Retinal pigment epithelial cell (primary cell): ENCODE results near the gene GAREM1.

Experiments
- DNase-seq: peaks from one replicate; pipeline ENCODE4 v3.0.0-alpha.2; 2010; ENCODE audit warnings: low read depth
- H3K4me3 ChIP-seq: 2 replicates; pipeline ENCODE4 v1.5.1; 2011; ENCODE audit warnings: mild to moderate bottlenecking, low read length, control low read depth, moderate library complexity
- CTCF ChIP-seq: conservative IDR thresholded peaks from 2 replicates; pipeline ENCODE4 v1.5.1; 2011; ENCODE audit warnings: low read depth, low read length, control low read depth, inconsistent platforms

Gene GAREM1

GRCh38 chr18:32381761-32382160, 88.9 kb downstream of the GAREM1 start:
- no peak for TF ChIP-seq CTCF
- DNase-seq, result no peak
- no peak overlapping the region for H3K4me3 ChIP-seq

GRCh38 chr18:32380559-32380958, 90.1 kb downstream of the GAREM1 start:
- DNase-seq, result no peak
- no peak overlapping the region for H3K4me3 ChIP-seq
- peak; percentile 16 for TF ChIP-seq CTCF

- no peak for TF ChIP-seq CTCF
- no peak for DNase-seq
- no peak overlapping the region for H3K4me3 ChIP-seq
Observed at GRCh38 chr18:32379891-32380290, 90.8 kb downstream of the GAREM1 start.

GRCh38 chr18:32378705-32379104, 92.0 kb downstream of the GAREM1 start:
- no peak overlapping the region for H3K4me3 ChIP-seq
- no peak for DNase-seq
- no peak for TF ChIP-seq CTCF

GRCh38 chr18:32373995-32374394, 96.7 kb downstream of the GAREM1 start:
- peak; percentile 77 for DNase-seq
- no peak overlapping the region for H3K4me3 ChIP-seq
- TF ChIP-seq CTCF, result no peak

GRCh38 chr18:32373505-32373904, 97.2 kb downstream of the GAREM1 start:
- H3K4me3 ChIP-seq, result no peak overlapping the region
- no peak for DNase-seq
- no peak for TF ChIP-seq CTCF

- no peak for DNase-seq
- TF ChIP-seq CTCF, result no peak
- no peak overlapping the region for H3K4me3 ChIP-seq
Observed at GRCh38 chr18:32372381-32373061, 98.2 kb downstream of the GAREM1 start.
